Uterus (tissue), 2 donors: ENCODE measurements around the gene TRIM46.
A peak's percentile ranks its signal among the peaks of the same experiment; 100 is the strongest.

Experiments
- POLR2A ChIP-seq, 2 donors: fragments of 450-650 bp; IDR thresholded peaks; one replicate each; pipeline ENCODE4 v1.6.1; 2016; ENCODE audit warnings: antibody characterized with exemption in 2 of 2, mild to moderate bottlenecking in 1 of 2, moderate library complexity in 1 of 2
- TF ChIP-seq, protein P1 (sequence below), 4 experiments: fragments of 200-600 bp in 2 of 4; fragments of 450-650 bp in 2 of 4; sonication (generic) in 2 of 4; IDR thresholded peaks; one replicate each; pipeline ENCODE4 v1.5.1; 2016 to 2019; ENCODE audit warnings: antibody characterized with exemption in 4 of 4, mild to moderate bottlenecking in 2 of 4, moderate library complexity in 1 of 4

DNA sequence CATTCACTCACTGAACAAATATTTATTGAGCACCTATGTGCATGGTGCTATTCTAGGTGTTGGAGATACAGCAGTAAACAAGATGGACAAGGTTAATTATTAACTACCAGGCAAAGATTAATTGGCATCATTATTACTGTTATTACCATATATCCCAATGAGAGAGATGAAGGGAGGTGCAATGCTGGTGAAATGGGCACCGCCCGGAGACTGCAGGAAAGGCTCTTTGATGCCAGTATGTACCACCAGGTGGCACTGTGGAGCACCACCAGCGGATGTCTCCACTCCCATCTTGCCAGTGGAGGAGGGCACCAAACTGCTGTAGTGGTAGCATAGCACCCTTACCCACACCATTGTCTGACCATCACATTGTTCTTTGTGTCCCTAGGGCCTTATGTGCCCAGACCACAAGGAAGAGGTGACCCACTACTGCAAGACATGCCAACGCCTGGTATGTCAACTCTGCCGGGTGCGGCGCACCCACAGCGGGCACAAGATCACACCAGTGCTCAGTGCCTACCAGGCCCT lies 3.0 kb downstream of the TRIM46 start:
- TF ChIP-seq, protein P1, sequence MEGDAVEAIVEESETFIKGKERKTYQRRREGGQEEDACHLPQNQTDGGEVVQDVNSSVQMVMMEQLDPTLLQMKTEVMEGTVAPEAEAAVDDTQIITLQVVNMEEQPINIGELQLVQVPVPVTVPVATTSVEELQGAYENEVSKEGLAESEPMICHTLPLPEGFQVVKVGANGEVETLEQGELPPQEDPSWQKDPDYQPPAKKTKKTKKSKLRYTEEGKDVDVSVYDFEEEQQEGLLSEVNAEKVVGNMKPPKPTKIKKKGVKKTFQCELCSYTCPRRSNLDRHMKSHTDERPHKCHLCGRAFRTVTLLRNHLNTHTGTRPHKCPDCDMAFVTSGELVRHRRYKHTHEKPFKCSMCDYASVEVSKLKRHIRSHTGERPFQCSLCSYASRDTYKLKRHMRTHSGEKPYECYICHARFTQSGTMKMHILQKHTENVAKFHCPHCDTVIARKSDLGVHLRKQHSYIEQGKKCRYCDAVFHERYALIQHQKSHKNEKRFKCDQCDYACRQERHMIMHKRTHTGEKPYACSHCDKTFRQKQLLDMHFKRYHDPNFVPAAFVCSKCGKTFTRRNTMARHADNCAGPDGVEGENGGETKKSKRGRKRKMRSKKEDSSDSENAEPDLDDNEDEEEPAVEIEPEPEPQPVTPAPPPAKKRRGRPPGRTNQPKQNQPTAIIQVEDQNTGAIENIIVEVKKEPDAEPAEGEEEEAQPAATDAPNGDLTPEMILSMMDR (IDR thresholded peaks at IDR 0.05): peak; percentile 88 to 92 (median 89)
- no peak for TF ChIP-seq POLR2A (IDR thresholded peaks at IDR 0.05)
